ENCODE results near the gene PER3. TPM values are rescaled to one million over a fixed set of nuclear protein-coding genes. Genes with fewer than 3 reads are reported as not detected.

The PER3 gene
- total and polyA plus RNA-seq, 9 of the 15 experiments (the other 6 are each of a cell fraction or from before 2014, with no cell fraction given), result 11.9 to 22.5 (median 14.6) TPM

GRCh38 chr1:7859406-7859805 is 75.3 kb downstream of the PER3 start (continued):
- TF ChIP-seq REST (IDR thresholded peaks at IDR 0.05; ENCODE audit: borderline replicate concordance), result peak; percentile 39; the same call in 1 of the 2 replicates
- no peak for TF ChIP-seq REST (CRISPR knock-in tag; IDR thresholded peaks at IDR 0.05; ENCODE audit: low read depth)
- no peak for TF ChIP-seq PYGO2 (tag; IDR thresholded peaks at IDR 0.05)
- TF ChIP-seq FOXJ2 (tag; IDR thresholded peaks at IDR 0.05), result no peak
- TF ChIP-seq TRIM28 (IDR thresholded peaks at IDR 0.05), result no peak
- TF ChIP-seq RAD51 (IDR thresholded peaks at IDR 0.05; ENCODE audit: borderline replicate concordance, low read depth), result peak; percentile 89
- no peak for TF ChIP-seq TGIF2 (CRISPR knock-in tag; IDR thresholded peaks at IDR 0.05)
- TF ChIP-seq, protein P1, sequence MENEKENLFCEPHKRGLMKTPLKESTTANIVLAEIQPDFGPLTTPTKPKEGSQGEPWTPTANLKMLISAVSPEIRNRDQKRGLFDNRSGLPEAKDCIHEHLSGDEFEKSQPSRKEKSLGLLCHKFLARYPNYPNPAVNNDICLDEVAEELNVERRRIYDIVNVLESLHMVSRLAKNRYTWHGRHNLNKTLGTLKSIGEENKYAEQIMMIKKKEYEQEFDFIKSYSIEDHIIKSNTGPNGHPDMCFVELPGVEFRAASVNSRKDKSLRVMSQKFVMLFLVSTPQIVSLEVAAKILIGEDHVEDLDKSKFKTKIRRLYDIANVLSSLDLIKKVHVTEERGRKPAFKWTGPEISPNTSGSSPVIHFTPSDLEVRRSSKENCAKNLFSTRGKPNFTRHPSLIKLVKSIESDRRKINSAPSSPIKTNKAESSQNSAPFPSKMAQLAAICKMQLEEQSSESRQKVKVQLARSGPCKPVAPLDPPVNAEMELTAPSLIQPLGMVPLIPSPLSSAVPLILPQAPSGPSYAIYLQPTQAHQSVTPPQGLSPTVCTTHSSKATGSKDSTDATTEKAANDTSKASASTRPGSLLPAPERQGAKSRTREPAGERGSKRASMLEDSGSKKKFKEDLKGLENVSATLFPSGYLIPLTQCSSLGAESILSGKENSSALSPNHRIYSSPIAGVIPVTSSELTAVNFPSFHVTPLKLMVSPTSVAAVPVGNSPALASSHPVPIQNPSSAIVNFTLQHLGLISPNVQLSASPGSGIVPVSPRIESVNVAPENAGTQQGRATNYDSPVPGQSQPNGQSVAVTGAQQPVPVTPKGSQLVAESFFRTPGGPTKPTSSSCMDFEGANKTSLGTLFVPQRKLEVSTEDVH (IDR thresholded peaks at IDR 0.05; ENCODE audit: low read depth, partially characterized antibody), result no peak
- TF ChIP-seq MYC (IDR thresholded peaks at IDR 0.05; ENCODE audit: low read depth, low read length), result no peak
- TF ChIP-seq MYC (CRISPR knock-in tag; IDR thresholded peaks at IDR 0.05; ENCODE audit: borderline replicate concordance, low read depth), result no peak
- TF ChIP-seq, protein P2, sequence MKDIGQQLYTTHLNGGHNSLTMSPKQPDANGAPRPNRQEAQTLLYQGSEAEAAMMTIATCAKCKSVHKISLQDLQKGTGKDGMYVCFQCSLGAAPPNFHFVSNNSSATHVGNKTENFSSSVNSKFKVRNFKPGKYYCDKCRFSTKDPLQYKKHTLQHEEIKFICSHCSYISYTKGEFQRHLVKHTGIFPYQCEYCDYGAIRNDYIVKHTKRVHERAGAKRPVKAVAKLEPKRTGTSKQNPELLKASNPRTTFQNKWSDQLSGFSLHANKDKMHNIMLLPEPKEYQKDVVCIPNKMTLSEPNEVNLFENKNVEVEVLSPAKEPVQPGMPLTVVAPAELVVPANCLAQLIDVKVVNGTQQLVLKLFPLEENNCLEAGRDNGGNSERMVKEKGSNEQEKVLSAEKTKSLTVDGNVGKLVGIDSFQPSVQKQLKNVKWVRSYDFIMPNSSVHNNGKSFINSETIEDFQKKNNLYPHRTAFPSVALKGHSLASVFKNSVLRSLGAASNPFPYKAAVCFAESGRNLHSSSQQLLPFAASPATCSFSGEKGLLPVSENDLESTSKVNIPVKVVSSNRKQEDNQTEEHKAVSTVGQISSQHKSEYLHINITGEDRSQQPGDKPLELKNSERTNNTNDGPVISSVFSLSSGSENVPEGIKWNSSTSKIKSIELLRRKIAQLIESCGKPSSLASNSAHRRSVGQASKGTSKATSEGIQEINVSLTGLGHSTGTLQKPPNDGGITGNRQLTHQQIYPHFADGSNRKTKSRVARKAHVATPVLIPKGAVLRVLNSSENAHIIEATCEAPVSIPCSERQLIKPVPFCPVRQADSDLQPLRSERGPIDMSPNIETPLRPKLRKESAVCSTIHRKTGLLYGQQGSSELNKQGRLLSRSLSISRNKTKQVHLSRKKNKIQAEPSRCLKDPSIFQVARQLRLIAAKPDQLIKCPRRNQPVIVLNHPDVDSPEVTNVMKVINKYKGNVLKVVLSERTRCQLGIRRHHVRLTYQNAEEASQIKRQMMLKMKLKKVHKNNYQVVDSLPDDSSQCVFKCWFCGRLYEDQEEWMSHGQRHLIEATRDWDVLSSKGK (CRISPR knock-in tag; IDR thresholded peaks at IDR 0.05), result no peak
- TF ChIP-seq PHF21A (IDR thresholded peaks at IDR 0.05; ENCODE audit: borderline replicate concordance, low read depth), result no peak
- no peak for TF ChIP-seq ZNF384 (IDR thresholded peaks at IDR 0.05; ENCODE audit: low read depth, low read length)
- TF ChIP-seq CEBPB (tag; IDR thresholded peaks at IDR 0.05), result no peak
- no peak for TF ChIP-seq SLC30A9 (CRISPR knock-in tag; IDR thresholded peaks at IDR 0.05)
- TF ChIP-seq TAF15 (IDR thresholded peaks at IDR 0.05; ENCODE audit: low read depth, low read length), result no peak

Measured in K562 (cell line).